Astrocyte (in vitro differentiated cells and primary cell): ENCODE measurements around the gene ABCA10. TPM values are rescaled to one million over a fixed set of nuclear protein-coding genes. Genes with fewer than 3 reads are reported as not detected.

Experiments
- DNase-seq: peaks from one replicate; pipeline ENCODE4 v3.0.0-alpha.2; 2010; ENCODE audit warnings: low read depth
- FAIRE-seq: peaks from 2 replicates; lab custom pipeline; 2011; peaks lifted over from hg19 to GRCh38; lab: Jason Lieb, UNC
- H2AFZ ChIP-seq: 2 replicates; pipeline ENCODE4 v1.6.0; 2012; ENCODE audit warnings: low read depth, low read length, inconsistent platforms
- H3K27ac ChIP-seq: 2 replicates; pipeline ENCODE4 v1.5.1; 2011; ENCODE audit warnings: low read depth, low read length, inconsistent platforms
- H3K27me3 ChIP-seq: 2 replicates; pipeline ENCODE4 v1.6.0; 2011; ENCODE audit warnings: low read length, inconsistent platforms; ENCODE audit not compliant: insufficient read depth
- H3K36me3 ChIP-seq: 2 replicates; pipeline ENCODE4 v1.5.1; 2011; ENCODE audit warnings: low read length, inconsistent platforms; ENCODE audit not compliant: insufficient read depth
- H3K4me1 ChIP-seq: 2 replicates; pipeline ENCODE4 v1.5.1; 2011; ENCODE audit warnings: low read length, inconsistent platforms; ENCODE audit not compliant: insufficient read depth
- H3K4me2 ChIP-seq: 2 replicates; pipeline ENCODE4 v1.6.0; 2012; ENCODE audit warnings: low read length, inconsistent platforms
- H3K4me3 ChIP-seq: 2 replicates; pipeline ENCODE4 v1.5.1; 2011; ENCODE audit warnings: low read depth, mild to moderate bottlenecking, low read length, inconsistent platforms; ENCODE audit not compliant: insufficient read depth
- H3K79me2 ChIP-seq: 2 replicates; pipeline ENCODE4 v1.6.0; 2012; ENCODE audit warnings: mild to moderate bottlenecking, low read length, inconsistent platforms; ENCODE audit not compliant: insufficient read depth
- H3K9ac ChIP-seq: 2 replicates; pipeline ENCODE4 v1.6.0; 2012; ENCODE audit warnings: mild to moderate bottlenecking, low read length, inconsistent platforms
- H3K9me3 ChIP-seq: 2 replicates; pipeline ENCODE4 v1.5.1; 2012; ENCODE audit warnings: low read depth, mild to moderate bottlenecking, low read length, inconsistent platforms; ENCODE audit not compliant: insufficient read depth
- H4K20me1 ChIP-seq: 2 replicates; pipeline ENCODE4 v1.6.0; 2012; ENCODE audit warnings: low read length, inconsistent platforms; ENCODE audit not compliant: insufficient read depth
- H3K27ac Mint-ChIP-seq: one replicate; pipeline ENCODE4 v1.8.0; 2021; ENCODE audit warnings: mild to moderate bottlenecking, mixed read lengths; ENCODE audit not compliant: unreplicated experiment
- H3K27me3 Mint-ChIP-seq: one replicate; pipeline ENCODE4 v1.8.0; 2021; ENCODE audit warnings: low read depth, mixed read lengths; ENCODE audit not compliant: unreplicated experiment
- H3K36me3 Mint-ChIP-seq: one replicate; pipeline ENCODE4 v1.8.0; 2021; ENCODE audit warnings: low read depth, mixed read lengths; ENCODE audit not compliant: unreplicated experiment
- H3K4me1 Mint-ChIP-seq: one replicate; pipeline ENCODE4 v1.8.0; 2021; ENCODE audit warnings: low read depth, mixed read lengths; ENCODE audit not compliant: unreplicated experiment
- H3K4me3 Mint-ChIP-seq: one replicate; pipeline ENCODE4 v1.8.0; 2021; ENCODE audit warnings: mild to moderate bottlenecking, moderate library complexity, mixed read lengths; ENCODE audit not compliant: unreplicated experiment
- H3K9me3 Mint-ChIP-seq: one replicate; pipeline ENCODE4 v1.8.0; 2021; ENCODE audit warnings: mild to moderate bottlenecking, mixed read lengths; ENCODE audit not compliant: unreplicated experiment
- CTCF ChIP-seq: IDR thresholded peaks from 2 replicates; pipeline ENCODE4 v1.5.1; 2011; ENCODE audit warnings: low read depth, mild to moderate bottlenecking, inconsistent platforms, low read length, moderate library complexity; ENCODE audit not compliant: insufficient read depth
- EZH2 ChIP-seq: IDR thresholded peaks from 2 replicates; pipeline ENCODE4 v1.6.1; 2012; ENCODE audit warnings: mild to moderate bottlenecking, low read length, inconsistent platforms; ENCODE audit not compliant: insufficient read depth
- total RNA-seq: library from RNA; stranded (reverse); gene quantifications from 2 replicates; pipeline ENCODE4 v1.2.1, GENCODE V29; 2021

The ABCA10 gene
- total RNA-seq, 1 donor from 2014 or later = 0.20 TPM

DNA sequence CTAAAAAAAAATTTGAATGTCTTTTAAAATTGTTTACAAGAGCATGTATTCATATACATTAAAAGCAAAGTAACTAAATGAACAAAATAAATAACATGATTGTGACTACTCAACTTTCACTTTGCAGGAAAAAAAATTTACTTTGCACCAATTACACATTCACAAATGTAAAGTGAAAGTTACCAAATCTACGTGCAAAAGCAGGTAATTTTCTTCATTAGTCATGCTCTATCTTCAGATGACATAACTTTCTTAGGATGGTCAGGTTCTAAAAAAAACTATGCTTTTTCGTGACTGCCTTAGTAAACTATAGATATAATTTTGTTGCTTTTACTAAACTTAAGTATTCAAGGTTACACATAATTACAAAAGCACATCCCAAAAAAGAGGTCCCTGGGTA lies 17.0 kb upstream of the ABCA10 start:
- no peaks in the 10 kb centered on the region for H3K36me3 ChIP-seq
- H3K4me1 Mint-ChIP-seq = no peaks in the 10 kb centered on the region
- H3K36me3 Mint-ChIP-seq = no peaks in the 10 kb centered on the region
- no peak overlapping the region for H3K4me2 ChIP-seq
- H3K9me3 ChIP-seq = no peaks in the 10 kb centered on the region
- no peak overlapping the region for H3K9ac ChIP-seq
- H3K4me3 ChIP-seq = no peak overlapping the region
- H3K27me3 ChIP-seq = no peaks in the 10 kb centered on the region
- H2AFZ ChIP-seq = no peak overlapping the region
- TF ChIP-seq EZH2 (no peak), CTCF (no peak)
- H3K27ac Mint-ChIP-seq = no peak overlapping the region
- no peaks in the 10 kb centered on the region for H3K27me3 Mint-ChIP-seq
- peaks cover under 1% of the 10 kb centered on the region for H3K4me1 ChIP-seq
- no peak for FAIRE-seq
- no peaks in the 10 kb centered on the region for H4K20me1 ChIP-seq
- no peak for DNase-seq
- no peaks in the 10 kb centered on the region for H3K79me2 ChIP-seq
- H3K9me3 Mint-ChIP-seq = no peaks in the 10 kb centered on the region
- H3K4me3 Mint-ChIP-seq = no peak overlapping the region
- no peak overlapping the region for H3K27ac ChIP-seq

DNA sequence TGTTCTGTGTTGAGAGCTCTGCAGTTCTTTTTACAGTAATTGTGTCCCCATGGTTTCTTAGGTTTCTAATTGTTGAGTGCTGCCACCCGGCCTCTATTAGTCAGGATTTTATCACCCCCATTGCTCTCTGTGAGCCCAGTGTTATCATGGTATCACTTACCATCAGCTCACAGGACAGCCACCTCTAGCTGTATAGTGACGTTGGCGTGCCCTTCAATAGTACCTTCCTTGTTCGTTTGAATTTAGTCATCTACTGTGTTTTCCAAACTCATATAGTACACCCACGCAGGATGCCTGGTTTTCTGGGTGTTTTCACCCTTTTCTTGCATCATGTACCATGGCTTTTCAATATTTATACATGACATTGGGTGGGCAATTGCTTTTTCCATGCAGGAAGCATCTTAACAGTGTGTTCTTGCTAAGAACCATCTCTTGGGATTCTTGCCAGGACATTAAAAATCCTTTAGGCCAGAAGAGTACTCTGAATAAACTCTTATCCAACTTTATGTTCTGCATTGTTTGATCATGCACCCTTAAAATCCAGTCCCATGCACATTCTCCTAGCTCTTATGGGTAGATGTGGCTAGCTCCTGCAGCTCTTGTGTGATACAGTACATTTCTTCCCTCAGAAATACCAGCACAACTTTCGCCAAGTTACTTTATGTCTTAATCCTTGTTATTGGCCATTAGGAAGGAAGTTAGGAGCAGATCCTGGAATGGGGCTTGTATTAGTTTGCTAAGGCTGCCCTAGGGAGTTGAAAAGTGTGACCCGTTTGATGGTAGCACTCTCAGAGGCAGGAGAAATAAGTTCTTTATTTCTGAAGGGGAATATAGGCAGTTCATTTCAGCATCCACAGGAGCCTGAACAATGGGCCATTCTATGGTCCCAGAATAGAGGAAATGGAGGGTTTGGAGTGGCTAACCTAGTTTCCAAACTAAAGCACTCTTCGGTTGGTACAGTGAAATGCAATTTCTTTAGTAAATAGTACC lies 11.3 kb upstream of the ABCA10 start:
- H3K4me1 Mint-ChIP-seq = no peaks in the 10 kb centered on the region
- H3K27ac ChIP-seq = no peak overlapping the region
- no peaks in the 10 kb centered on the region for H3K36me3 ChIP-seq
- H3K4me1 ChIP-seq = no peaks in the 10 kb centered on the region
- no peaks in the 10 kb centered on the region for H3K9me3 Mint-ChIP-seq
- no peaks in the 10 kb centered on the region for H3K27me3 ChIP-seq
- FAIRE-seq = no peak
- no peak overlapping the region for H3K4me3 Mint-ChIP-seq
- H3K27me3 Mint-ChIP-seq = no peaks in the 10 kb centered on the region
- no peaks in the 10 kb centered on the region for H3K9me3 ChIP-seq
- no peaks in the 10 kb centered on the region for H4K20me1 ChIP-seq
- no peak overlapping the region for H3K9ac ChIP-seq
- no peak for DNase-seq
- no peak overlapping the region for H2AFZ ChIP-seq
- no peak overlapping the region for H3K27ac Mint-ChIP-seq
- TF ChIP-seq EZH2 = no peak
- no peak for TF ChIP-seq CTCF
- no peak overlapping the region for H3K4me3 ChIP-seq
- H3K4me2 ChIP-seq = no peak overlapping the region
- H3K36me3 Mint-ChIP-seq = no peaks in the 10 kb centered on the region
- H3K79me2 ChIP-seq = no peaks in the 10 kb centered on the region

GRCh38 chr17:69236946-69237345 lies 8.3 kb upstream of the ABCA10 start:
- no peak for FAIRE-seq
- no peak overlapping the region for H3K4me3 Mint-ChIP-seq

More at GRCh38 chr17:69236946-69237345, 8.3 kb upstream of the ABCA10 start:
- no peak overlapping the region for H3K4me2 ChIP-seq
- no peaks in the 10 kb centered on the region for H3K4me1 ChIP-seq
- no peaks in the 10 kb centered on the region for H3K27me3 ChIP-seq
- Mint-ChIP-seq H3K36me3 (no peaks in the 10 kb centered on the region), H3K9me3 (peaks cover 2% of the 10 kb centered on the region), H3K27ac (no peak overlapping the region), H3K27me3 (no peaks in the 10 kb centered on the region), H3K4me1 (no peaks in the 10 kb centered on the region)
- no peak overlapping the region for H3K9ac ChIP-seq
- H3K79me2 ChIP-seq = no peaks in the 10 kb centered on the region
- DNase-seq = no peak
- H3K9me3 ChIP-seq = no peaks in the 10 kb centered on the region
- H3K27ac ChIP-seq = no peak overlapping the region
- TF ChIP-seq CTCF (no peak), EZH2 (no peak)
- no peaks in the 10 kb centered on the region for H4K20me1 ChIP-seq
- no peaks in the 10 kb centered on the region for H3K36me3 ChIP-seq
- H2AFZ ChIP-seq = no peak overlapping the region
- H3K4me3 ChIP-seq = no peak overlapping the region
